ENCODE measurements around the gene BANK1.

Gene BANK1

GRCh38 chr4:101910786-101911373 lies 120.3 kb downstream of the BANK1 start:
- Histone ChIP-seq H3K36me3 (ENCODE audit: insufficient read depth, insufficient read length, low read length) (no peaks in the 10 kb centered on the region), H3K9ac (ENCODE audit: insufficient read length, low read depth) (no peak overlapping the region), H3K9me3 (ENCODE audit: insufficient read depth, low read length) (no peaks in the 10 kb centered on the region), H3K4me3 (ENCODE audit: insufficient read length, low read depth) (no peak overlapping the region), H3K4me1 (ENCODE audit: insufficient read depth, insufficient read length) (no peaks in the 10 kb centered on the region), H3K27me3 (ENCODE audit: insufficient read depth, insufficient read length) (no peaks in the 10 kb centered on the region)
- no peak for DNase-seq (ENCODE audit: low read depth, low spot score)
- no peak for TF ChIP-seq YY1 (IDR thresholded peaks at IDR 0.05; ENCODE audit: insufficient read depth, insufficient read length)
- no peak for TF ChIP-seq ZNF274 (IDR thresholded peaks at IDR 0.05; ENCODE audit: low read depth, low read length)
- TF ChIP-seq SUZ12 (IDR thresholded peaks at IDR 0.05; ENCODE audit: extremely low read depth, insufficient read depth, insufficient read length), result no peak

- TF ChIP-seq ZNF274 (IDR thresholded peaks at IDR 0.05; ENCODE audit: low read depth, low read length), result no peak
- TF ChIP-seq YY1 (IDR thresholded peaks at IDR 0.05; ENCODE audit: insufficient read depth, insufficient read length), result no peak
- no peak for TF ChIP-seq SUZ12 (IDR thresholded peaks at IDR 0.05; ENCODE audit: extremely low read depth, insufficient read depth, insufficient read length)
- DNase-seq (ENCODE audit: low read depth, low spot score), result no peak
- Histone ChIP-seq H3K36me3 (ENCODE audit: insufficient read depth, insufficient read length, low read length) (no peaks in the 10 kb centered on the region), H3K27me3 (ENCODE audit: insufficient read depth, insufficient read length) (no peaks in the 10 kb centered on the region), H3K9ac (ENCODE audit: insufficient read length, low read depth) (no peak overlapping the region), H3K9me3 (ENCODE audit: insufficient read depth, low read length) (no peaks in the 10 kb centered on the region), H3K4me3 (ENCODE audit: insufficient read length, low read depth) (no peak overlapping the region), H3K4me1 (ENCODE audit: insufficient read depth, insufficient read length) (no peaks in the 10 kb centered on the region)
Measured at GRCh38 chr4:101911616-101912015, 121.1 kb downstream of the BANK1 start.

- no peaks in the 10 kb centered on the region for H3K36me3 ChIP-seq (ENCODE audit: insufficient read depth, insufficient read length, low read length)
- H3K9me3 ChIP-seq (ENCODE audit: insufficient read depth, low read length), result no peaks in the 10 kb centered on the region
- no peaks in the 10 kb centered on the region for H3K27me3 ChIP-seq (ENCODE audit: insufficient read depth, insufficient read length)
- no peaks in the 10 kb centered on the region for H3K4me1 ChIP-seq (ENCODE audit: insufficient read depth, insufficient read length)
- TF ChIP-seq ZNF274 (IDR thresholded peaks at IDR 0.05; ENCODE audit: low read depth, low read length) (no peak), SUZ12 (IDR thresholded peaks at IDR 0.05; ENCODE audit: extremely low read depth, insufficient read depth, insufficient read length) (no peak)
- DNase-seq (ENCODE audit: low read depth, low spot score), result no peak
- no peak overlapping the region for H3K4me3 ChIP-seq (ENCODE audit: insufficient read length, low read depth)
- H3K9ac ChIP-seq (ENCODE audit: insufficient read length, low read depth), result no peak overlapping the region
Measured at GRCh38 chr4:101914761-101915160, 124.2 kb downstream of the BANK1 start.

- TF ChIP-seq ZNF274 (IDR thresholded peaks at IDR 0.05; ENCODE audit: low read depth, low read length), result no peak
- no peaks in the 10 kb centered on the region for H3K4me1 ChIP-seq (ENCODE audit: insufficient read depth, insufficient read length)
- H3K9me3 ChIP-seq (ENCODE audit: insufficient read depth, low read length), result no peaks in the 10 kb centered on the region
- H3K36me3 ChIP-seq (ENCODE audit: insufficient read depth, insufficient read length, low read length), result no peaks in the 10 kb centered on the region
- no peaks in the 10 kb centered on the region for H3K27me3 ChIP-seq (ENCODE audit: insufficient read depth, insufficient read length)
- no peak overlapping the region for H3K9ac ChIP-seq (ENCODE audit: insufficient read length, low read depth)
- no peak overlapping the region for H3K4me3 ChIP-seq (ENCODE audit: insufficient read length, low read depth)
- DNase-seq (ENCODE audit: low read depth, low spot score), result no peak
Measured at GRCh38 chr4:101919373-101919977, 128.9 kb downstream of the BANK1 start.

GRCh38 chr4:101921370-101921769 lies 130.8 kb downstream of the BANK1 start:
- no peak overlapping the region for H3K4me3 ChIP-seq (ENCODE audit: insufficient read length, low read depth)

GRCh38 chr4:101931619-101932018 lies 141.1 kb downstream of the BANK1 start:
- H3K4me1 ChIP-seq (ENCODE audit: insufficient read depth, insufficient read length), result no peaks in the 10 kb centered on the region
- no peak overlapping the region for H3K4me3 ChIP-seq (ENCODE audit: insufficient read length, low read depth)
- no peak overlapping the region for H3K9ac ChIP-seq (ENCODE audit: insufficient read length, low read depth)
- TF ChIP-seq ZNF274 (IDR thresholded peaks at IDR 0.05; ENCODE audit: low read depth, low read length) (no peak), YY1 (IDR thresholded peaks at IDR 0.05; ENCODE audit: insufficient read depth, insufficient read length) (no peak), SUZ12 (IDR thresholded peaks at IDR 0.05; ENCODE audit: extremely low read depth, insufficient read depth, insufficient read length) (no peak)
- no peaks in the 10 kb centered on the region for H3K9me3 ChIP-seq (ENCODE audit: insufficient read depth, low read length)
- no peak for DNase-seq (ENCODE audit: low read depth, low spot score)
- H3K36me3 ChIP-seq (ENCODE audit: insufficient read depth, insufficient read length, low read length), result no peaks in the 10 kb centered on the region
- H3K27me3 ChIP-seq (ENCODE audit: insufficient read depth, insufficient read length), result no peaks in the 10 kb centered on the region

More at GRCh38 chr4:101921370-101921769, 130.8 kb downstream of the BANK1 start:
- Histone ChIP-seq H3K9ac (ENCODE audit: insufficient read length, low read depth) (no peak overlapping the region), H3K4me1 (ENCODE audit: insufficient read depth, insufficient read length) (no peaks in the 10 kb centered on the region), H3K36me3 (ENCODE audit: insufficient read depth, insufficient read length, low read length) (no peaks in the 10 kb centered on the region), H3K27me3 (ENCODE audit: insufficient read depth, insufficient read length) (no peaks in the 10 kb centered on the region), H3K9me3 (ENCODE audit: insufficient read depth, low read length) (no peaks in the 10 kb centered on the region)
- TF ChIP-seq ZNF274 (IDR thresholded peaks at IDR 0.05; ENCODE audit: low read depth, low read length) (no peak), YY1 (IDR thresholded peaks at IDR 0.05; ENCODE audit: insufficient read depth, insufficient read length) (no peak), SUZ12 (IDR thresholded peaks at IDR 0.05; ENCODE audit: extremely low read depth, insufficient read depth, insufficient read length) (no peak)
- DNase-seq (ENCODE audit: low read depth, low spot score), result no peak

GRCh38 chr4:101933855-101934254 lies 143.3 kb downstream of the BANK1 start:
- no peaks in the 10 kb centered on the region for H3K9me3 ChIP-seq (ENCODE audit: insufficient read depth, low read length)
- no peak for DNase-seq (ENCODE audit: low read depth, low spot score)
- TF ChIP-seq YY1 (IDR thresholded peaks at IDR 0.05; ENCODE audit: insufficient read depth, insufficient read length), result no peak
- no peak for TF ChIP-seq SUZ12 (IDR thresholded peaks at IDR 0.05; ENCODE audit: extremely low read depth, insufficient read depth, insufficient read length)
- TF ChIP-seq ZNF274 (IDR thresholded peaks at IDR 0.05; ENCODE audit: low read depth, low read length), result no peak

More at GRCh38 chr4:101933855-101934254, 143.3 kb downstream of the BANK1 start:
- Histone ChIP-seq H3K36me3 (ENCODE audit: insufficient read depth, insufficient read length, low read length) (no peaks in the 10 kb centered on the region), H3K9ac (ENCODE audit: insufficient read length, low read depth) (no peak overlapping the region), H3K4me1 (ENCODE audit: insufficient read depth, insufficient read length) (no peaks in the 10 kb centered on the region), H3K4me3 (ENCODE audit: insufficient read length, low read depth) (no peak overlapping the region), H3K27me3 (ENCODE audit: insufficient read depth, insufficient read length) (no peaks in the 10 kb centered on the region)

Measured in NT2/D1 (cell line).